Measurements from ENCODE around the gene HOXC9.

The HOXC9 gene

DNA sequence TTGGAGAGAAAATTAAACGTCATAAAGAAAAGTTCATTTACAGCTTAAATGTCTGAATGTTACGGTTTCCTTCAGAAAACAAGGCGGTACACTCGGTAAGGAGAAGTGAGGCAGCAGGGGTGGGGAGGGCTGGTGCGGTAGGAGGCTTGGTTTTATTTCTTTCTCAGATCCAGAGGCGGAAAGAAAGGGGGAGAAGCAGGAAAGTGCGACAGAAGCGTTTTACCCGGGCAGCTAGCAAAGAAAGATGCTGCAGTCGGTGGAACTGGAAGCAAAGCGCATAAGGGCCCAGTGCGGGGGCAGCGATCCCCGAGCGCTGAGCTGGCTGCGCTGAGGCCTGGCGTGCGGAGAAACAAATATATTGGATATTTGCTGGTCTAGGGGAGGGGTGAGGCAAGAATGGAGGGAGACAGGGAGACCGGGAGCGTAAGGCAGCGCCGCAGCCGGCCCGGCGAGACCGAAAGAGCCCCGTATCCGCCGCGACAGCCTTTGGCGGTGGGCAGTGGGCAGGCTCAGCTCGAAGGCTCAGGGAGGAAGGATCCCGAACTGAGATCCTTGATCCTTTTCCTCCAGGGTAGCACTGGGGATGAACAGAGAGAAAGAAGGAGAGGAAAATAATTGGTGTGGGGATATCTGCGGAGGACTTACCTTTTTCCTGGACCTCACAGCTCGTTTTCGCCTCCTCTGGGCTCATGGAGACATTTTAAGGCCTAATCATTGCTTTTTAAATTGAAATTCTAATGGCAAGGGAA lies 33.4 kb upstream of the HOXC9 start:
- no peaks in the 10 kb centered on the region for H3K4me1 ChIP-seq (ENCODE audit: insufficient read depth, low read length, severe bottlenecking)
- no peaks in the 10 kb centered on the region for H4K20me1 ChIP-seq (ENCODE audit: insufficient read depth, low read length)
- TF ChIP-seq EZH2 (IDR thresholded peaks at IDR 0.05; ENCODE audit: borderline replicate concordance, low read length), result no peak
- TF ChIP-seq, protein P1, sequence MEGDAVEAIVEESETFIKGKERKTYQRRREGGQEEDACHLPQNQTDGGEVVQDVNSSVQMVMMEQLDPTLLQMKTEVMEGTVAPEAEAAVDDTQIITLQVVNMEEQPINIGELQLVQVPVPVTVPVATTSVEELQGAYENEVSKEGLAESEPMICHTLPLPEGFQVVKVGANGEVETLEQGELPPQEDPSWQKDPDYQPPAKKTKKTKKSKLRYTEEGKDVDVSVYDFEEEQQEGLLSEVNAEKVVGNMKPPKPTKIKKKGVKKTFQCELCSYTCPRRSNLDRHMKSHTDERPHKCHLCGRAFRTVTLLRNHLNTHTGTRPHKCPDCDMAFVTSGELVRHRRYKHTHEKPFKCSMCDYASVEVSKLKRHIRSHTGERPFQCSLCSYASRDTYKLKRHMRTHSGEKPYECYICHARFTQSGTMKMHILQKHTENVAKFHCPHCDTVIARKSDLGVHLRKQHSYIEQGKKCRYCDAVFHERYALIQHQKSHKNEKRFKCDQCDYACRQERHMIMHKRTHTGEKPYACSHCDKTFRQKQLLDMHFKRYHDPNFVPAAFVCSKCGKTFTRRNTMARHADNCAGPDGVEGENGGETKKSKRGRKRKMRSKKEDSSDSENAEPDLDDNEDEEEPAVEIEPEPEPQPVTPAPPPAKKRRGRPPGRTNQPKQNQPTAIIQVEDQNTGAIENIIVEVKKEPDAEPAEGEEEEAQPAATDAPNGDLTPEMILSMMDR (IDR thresholded peaks at IDR 0.05; ENCODE audit: low read length), result no peak
- H3K36me3 ChIP-seq (ENCODE audit: insufficient read depth, low read length), result no peaks in the 10 kb centered on the region
- H3K9me3 ChIP-seq (ENCODE audit: low read length), result no peaks in the 10 kb centered on the region
- no peak overlapping the region for H3K4me3 ChIP-seq (ENCODE audit: low read depth, low read length, poor library complexity, severe bottlenecking)
- no peak overlapping the region for H2AFZ ChIP-seq (ENCODE audit: low read length)
- no peaks in the 10 kb centered on the region for H3K79me2 ChIP-seq (ENCODE audit: insufficient read depth, low read length)
- no peaks in the 10 kb centered on the region for H3F3A ChIP-seq (ENCODE audit: insufficient read depth, low read length)
- peaks cover 7% of the 10 kb centered on the region; the same call in 1 of the 2 replicates for H3K27me3 ChIP-seq (ENCODE audit: insufficient read depth, low read length)
- no peaks in the 10 kb centered on the region for H3K9me2 ChIP-seq (ENCODE audit: low read depth, low read length)
- H3K4me2 ChIP-seq (ENCODE audit: low read length), result no peak overlapping the region
- H3K9ac ChIP-seq (ENCODE audit: low read length), result no peak overlapping the region
- H3K27ac ChIP-seq (ENCODE audit: low read depth, low read length, poor library complexity, severe bottlenecking), result no peak overlapping the region

DNA sequence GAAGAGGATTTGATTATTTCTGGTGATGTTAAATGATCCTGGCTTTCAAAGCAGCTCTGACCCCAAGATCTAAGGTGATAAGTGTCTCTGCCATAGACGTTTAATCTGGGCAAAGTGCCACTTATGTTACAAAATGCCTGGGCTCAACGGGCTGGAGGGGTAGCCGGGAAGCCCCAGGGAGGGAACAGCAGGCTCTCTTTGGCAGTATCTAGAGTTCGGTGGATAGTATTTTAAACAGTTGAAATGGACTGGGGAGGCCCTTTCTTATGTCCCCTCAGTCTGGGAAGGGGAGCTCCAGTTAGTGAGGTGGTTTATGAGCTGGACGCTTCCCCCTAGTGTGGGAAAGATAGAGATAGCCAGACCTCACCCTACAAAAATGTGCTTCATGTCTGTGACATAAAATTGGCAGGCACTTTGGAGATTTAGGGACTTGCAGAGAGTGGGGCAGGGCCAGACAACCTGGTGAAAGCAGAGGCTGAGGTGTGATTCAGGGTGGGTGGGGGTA lies 32.5 kb upstream of the HOXC9 start:
- H3K36me3 ChIP-seq (ENCODE audit: insufficient read depth, low read length), result no peaks in the 10 kb centered on the region
- H3K27ac ChIP-seq (ENCODE audit: low read depth, low read length, poor library complexity, severe bottlenecking), result no peak overlapping the region
- no peaks in the 10 kb centered on the region for H3K9me2 ChIP-seq (ENCODE audit: low read depth, low read length)
- no peaks in the 10 kb centered on the region for H3K4me1 ChIP-seq (ENCODE audit: insufficient read depth, low read length, severe bottlenecking)
- H3K27me3 ChIP-seq (ENCODE audit: insufficient read depth, low read length), result peaks cover 7% of the 10 kb centered on the region; the same call in 1 of the 2 replicates
- TF ChIP-seq EZH2 (IDR thresholded peaks at IDR 0.05; ENCODE audit: borderline replicate concordance, low read length), result no peak
- TF ChIP-seq, protein P1 (IDR thresholded peaks at IDR 0.05; ENCODE audit: low read length), result no peak
- H3K79me2 ChIP-seq (ENCODE audit: insufficient read depth, low read length), result no peaks in the 10 kb centered on the region
- H3K9me3 ChIP-seq (ENCODE audit: low read length), result no peaks in the 10 kb centered on the region
- H3K4me3 ChIP-seq (ENCODE audit: low read depth, low read length, poor library complexity, severe bottlenecking), result no peak overlapping the region
- no peaks in the 10 kb centered on the region for H3F3A ChIP-seq (ENCODE audit: insufficient read depth, low read length)
- no peak overlapping the region for H3K9ac ChIP-seq (ENCODE audit: low read length)
- no peaks in the 10 kb centered on the region for H4K20me1 ChIP-seq (ENCODE audit: insufficient read depth, low read length)
- H3K4me2 ChIP-seq (ENCODE audit: low read length), result no peak overlapping the region
- H2AFZ ChIP-seq (ENCODE audit: low read length), result no peak overlapping the region

DNA sequence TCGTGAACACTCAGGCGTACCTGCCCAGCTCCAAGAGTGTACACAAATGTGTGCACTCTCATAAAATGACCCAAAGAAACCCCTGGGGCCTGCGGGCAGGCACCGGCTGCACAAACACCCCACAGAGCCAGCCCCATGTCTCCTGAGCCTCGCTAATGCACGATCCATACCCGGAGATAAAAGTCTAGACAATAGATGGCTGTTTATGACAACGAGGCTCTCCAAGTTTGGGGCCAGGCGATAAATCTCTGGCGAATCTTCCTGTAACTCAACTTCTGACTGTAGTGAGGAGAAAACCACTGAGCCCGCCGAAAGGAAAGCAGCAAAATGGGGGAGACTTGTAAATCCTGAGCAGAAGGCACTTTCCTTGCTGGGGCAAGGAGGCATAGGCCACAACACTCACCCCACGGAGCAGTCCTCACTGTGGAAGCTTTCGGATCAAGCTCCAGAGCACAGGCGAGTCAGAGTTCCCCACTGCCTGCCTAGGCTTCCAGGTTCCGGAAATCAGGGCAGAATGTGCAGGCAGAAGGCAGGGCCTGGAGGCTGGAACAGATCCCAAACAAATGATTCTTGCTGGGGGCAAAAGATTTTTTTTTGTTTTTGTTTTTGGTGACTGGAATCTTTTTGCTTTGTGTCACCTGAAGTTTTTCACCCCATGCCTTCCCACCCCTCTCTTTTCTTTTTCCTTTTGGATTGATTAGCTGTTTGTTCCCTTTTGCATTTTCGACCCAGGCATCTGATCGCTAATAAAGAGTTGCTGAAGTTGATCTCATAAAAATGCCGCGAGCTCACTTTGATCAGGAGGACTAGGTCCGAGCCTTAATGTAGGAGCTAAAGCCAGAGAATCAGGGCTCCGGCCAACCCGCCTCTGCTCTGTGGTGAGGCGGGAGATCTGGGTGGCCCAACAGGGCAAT lies 31.5 kb upstream of the HOXC9 start:
- Histone ChIP-seq H3K79me2 (ENCODE audit: insufficient read depth, low read length) (no peaks in the 10 kb centered on the region), H2AFZ (ENCODE audit: low read length) (no peak overlapping the region), H3K9ac (ENCODE audit: low read length) (no peak overlapping the region), H3K9me2 (ENCODE audit: low read depth, low read length) (no peaks in the 10 kb centered on the region), H3K4me3 (ENCODE audit: low read depth, low read length, poor library complexity, severe bottlenecking) (no peak overlapping the region), H3K27ac (ENCODE audit: low read depth, low read length, poor library complexity, severe bottlenecking) (no peak overlapping the region), H3K27me3 (ENCODE audit: insufficient read depth, low read length) (peaks cover 7% of the 10 kb centered on the region; the same call in 1 of the 2 replicates), H4K20me1 (ENCODE audit: insufficient read depth, low read length) (no peaks in the 10 kb centered on the region), H3K36me3 (ENCODE audit: insufficient read depth, low read length) (no peaks in the 10 kb centered on the region), H3K4me1 (ENCODE audit: insufficient read depth, low read length, severe bottlenecking) (no peaks in the 10 kb centered on the region), H3K4me2 (ENCODE audit: low read length) (no peak overlapping the region), H3K9me3 (ENCODE audit: low read length) (no peaks in the 10 kb centered on the region), H3F3A (ENCODE audit: insufficient read depth, low read length) (no peaks in the 10 kb centered on the region)
- TF ChIP-seq, protein P1 (IDR thresholded peaks at IDR 0.05; ENCODE audit: low read length), result no peak
- no peak for TF ChIP-seq EZH2 (IDR thresholded peaks at IDR 0.05; ENCODE audit: borderline replicate concordance, low read length)

Data from OCI-LY1 (cell line).